Measurements from ENCODE around the gene AKAP12.

Gene AKAP12

DNA sequence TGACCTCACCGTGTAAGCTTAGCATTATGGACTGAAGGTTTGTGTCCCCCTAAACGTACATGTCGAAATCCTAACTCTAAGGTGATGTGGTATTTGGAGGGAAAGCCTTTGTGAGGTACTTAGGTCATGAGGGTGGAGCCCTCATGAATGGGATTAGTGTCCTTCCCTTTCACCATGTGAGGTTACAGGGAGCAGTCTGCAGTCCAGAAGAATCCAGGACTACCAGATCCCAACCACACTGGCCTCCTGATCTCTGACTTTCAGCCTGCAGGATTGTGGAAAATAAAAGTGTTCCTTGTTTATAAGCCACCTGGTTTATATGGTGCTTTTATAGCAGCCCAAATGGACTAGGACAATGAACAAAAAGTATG is 78.2 kb downstream of the AKAP12 start:
- Histone ChIP-seq H3K79me2 (ENCODE audit: insufficient read depth, low read length) (no peaks in the 10 kb centered on the region), H4K20me1 (ENCODE audit: insufficient read depth, low read length, poor library complexity, severe bottlenecking) (no peaks in the 10 kb centered on the region), H2AFZ (ENCODE audit: low read length) (no peak overlapping the region), H3K9me2 (replicated peaks; ENCODE audit: low read depth, low read length) (no peaks in the 10 kb centered on the region), H3K9ac (ENCODE audit: low read depth, low read length, poor library complexity, severe bottlenecking) (no peak overlapping the region), H3K4me1 (ENCODE audit: insufficient read depth, low read length, poor library complexity, severe bottlenecking) (no peaks in the 10 kb centered on the region), H3K9me3 (ENCODE audit: insufficient read depth, low read depth, low read length) (no peaks in the 10 kb centered on the region), H3F3A (ENCODE audit: low read depth) (no peaks in the 10 kb centered on the region), H3K4me2 (ENCODE audit: low read depth, low read length, poor library complexity, severe bottlenecking) (no peak overlapping the region), H3K27me3 (ENCODE audit: insufficient read depth, low read length, poor library complexity, severe bottlenecking) (no peaks in the 10 kb centered on the region), H3K4me3 (ENCODE audit: low read length, poor library complexity, severe bottlenecking) (no peak overlapping the region), H3K36me3 (ENCODE audit: insufficient read depth, low read length) (no peaks in the 10 kb centered on the region)
- TF ChIP-seq EZH2phosphoT487 (IDR thresholded peaks at IDR 0.05; ENCODE audit: borderline replicate concordance) = no peak
- no peak for TF ChIP-seq CTCF (conservative IDR thresholded peaks at IDR 0.05; ENCODE audit: low read length)

GRCh38 chr6:151320140-151320539 is 80.4 kb downstream of the AKAP12 start:
- Histone ChIP-seq H3K36me3 (ENCODE audit: insufficient read depth, low read length) (no peaks in the 10 kb centered on the region), H3K9me3 (ENCODE audit: insufficient read depth, low read depth, low read length) (no peaks in the 10 kb centered on the region), H3K4me1 (ENCODE audit: insufficient read depth, low read length, poor library complexity, severe bottlenecking) (peaks cover 4% of the 10 kb centered on the region)

DNA sequence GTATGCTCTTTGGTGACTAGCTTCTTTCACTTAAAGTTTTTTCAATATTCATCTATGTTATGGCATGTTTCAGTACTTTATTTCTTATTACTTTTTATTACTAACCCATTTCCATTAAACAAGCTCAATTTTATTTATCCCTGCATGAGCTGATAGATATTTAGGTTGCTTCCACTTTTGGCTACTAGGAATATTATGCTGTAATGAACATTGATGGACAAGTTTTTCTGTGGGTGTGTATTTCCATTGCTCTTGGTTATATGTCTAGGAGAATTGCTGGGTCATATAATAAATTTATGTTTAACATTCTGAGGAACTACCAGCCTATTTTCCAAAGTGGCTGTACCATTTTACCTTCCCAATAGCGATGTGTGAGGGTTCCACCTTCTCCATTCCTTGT is 81.7 kb downstream of the AKAP12 start:
- Histone ChIP-seq H3K36me3 (ENCODE audit: insufficient read depth, low read length) (no peaks in the 10 kb centered on the region), H3K4me2 (ENCODE audit: low read depth, low read length, poor library complexity, severe bottlenecking) (no peak overlapping the region), H3F3A (ENCODE audit: low read depth) (no peaks in the 10 kb centered on the region), H4K20me1 (ENCODE audit: insufficient read depth, low read length, poor library complexity, severe bottlenecking) (no peaks in the 10 kb centered on the region), H3K9me2 (replicated peaks; ENCODE audit: low read depth, low read length) (no peaks in the 10 kb centered on the region), H2AFZ (ENCODE audit: low read length) (no peak overlapping the region), H3K27me3 (ENCODE audit: insufficient read depth, low read length, poor library complexity, severe bottlenecking) (no peaks in the 10 kb centered on the region), H3K9ac (ENCODE audit: low read depth, low read length, poor library complexity, severe bottlenecking) (no peak overlapping the region), H3K79me2 (ENCODE audit: insufficient read depth, low read length) (no peaks in the 10 kb centered on the region), H3K4me3 (ENCODE audit: low read length, poor library complexity, severe bottlenecking) (no peak overlapping the region), H3K9me3 (ENCODE audit: insufficient read depth, low read depth, low read length) (no peaks in the 10 kb centered on the region), H3K4me1 (ENCODE audit: insufficient read depth, low read length, poor library complexity, severe bottlenecking) (peaks cover 4% of the 10 kb centered on the region)
- no peak for TF ChIP-seq CTCF (conservative IDR thresholded peaks at IDR 0.05; ENCODE audit: low read length)
- TF ChIP-seq EZH2phosphoT487 (IDR thresholded peaks at IDR 0.05; ENCODE audit: borderline replicate concordance) = no peak

More at GRCh38 chr6:151320140-151320539, 80.4 kb downstream of the AKAP12 start:
- Histone ChIP-seq H3K27me3 (ENCODE audit: insufficient read depth, low read length, poor library complexity, severe bottlenecking) (no peaks in the 10 kb centered on the region), H3F3A (ENCODE audit: low read depth) (no peaks in the 10 kb centered on the region), H3K9me2 (replicated peaks; ENCODE audit: low read depth, low read length) (no peaks in the 10 kb centered on the region), H3K4me3 (ENCODE audit: low read length, poor library complexity, severe bottlenecking) (no peak overlapping the region), H3K4me2 (ENCODE audit: low read depth, low read length, poor library complexity, severe bottlenecking) (no peak overlapping the region), H3K9ac (ENCODE audit: low read depth, low read length, poor library complexity, severe bottlenecking) (no peak overlapping the region), H3K79me2 (ENCODE audit: insufficient read depth, low read length) (no peaks in the 10 kb centered on the region), H2AFZ (ENCODE audit: low read length) (no peak overlapping the region), H4K20me1 (ENCODE audit: insufficient read depth, low read length, poor library complexity, severe bottlenecking) (no peaks in the 10 kb centered on the region)
- TF ChIP-seq EZH2phosphoT487 (IDR thresholded peaks at IDR 0.05; ENCODE audit: borderline replicate concordance) = no peak
- no peak for TF ChIP-seq CTCF (conservative IDR thresholded peaks at IDR 0.05; ENCODE audit: low read length)

All from Loucy (cell line).